ENCODE results near the gene DHX58. TPM values are rescaled to one million over a fixed set of nuclear protein-coding genes. Genes with fewer than 3 reads are reported as not detected.

The DHX58 gene
- total and polyA plus RNA-seq, 2 donors (not counting 3 experiments of a cell fraction or from before 2014, with no cell fraction given), result 3.1 to 9.0 TPM

DNA sequence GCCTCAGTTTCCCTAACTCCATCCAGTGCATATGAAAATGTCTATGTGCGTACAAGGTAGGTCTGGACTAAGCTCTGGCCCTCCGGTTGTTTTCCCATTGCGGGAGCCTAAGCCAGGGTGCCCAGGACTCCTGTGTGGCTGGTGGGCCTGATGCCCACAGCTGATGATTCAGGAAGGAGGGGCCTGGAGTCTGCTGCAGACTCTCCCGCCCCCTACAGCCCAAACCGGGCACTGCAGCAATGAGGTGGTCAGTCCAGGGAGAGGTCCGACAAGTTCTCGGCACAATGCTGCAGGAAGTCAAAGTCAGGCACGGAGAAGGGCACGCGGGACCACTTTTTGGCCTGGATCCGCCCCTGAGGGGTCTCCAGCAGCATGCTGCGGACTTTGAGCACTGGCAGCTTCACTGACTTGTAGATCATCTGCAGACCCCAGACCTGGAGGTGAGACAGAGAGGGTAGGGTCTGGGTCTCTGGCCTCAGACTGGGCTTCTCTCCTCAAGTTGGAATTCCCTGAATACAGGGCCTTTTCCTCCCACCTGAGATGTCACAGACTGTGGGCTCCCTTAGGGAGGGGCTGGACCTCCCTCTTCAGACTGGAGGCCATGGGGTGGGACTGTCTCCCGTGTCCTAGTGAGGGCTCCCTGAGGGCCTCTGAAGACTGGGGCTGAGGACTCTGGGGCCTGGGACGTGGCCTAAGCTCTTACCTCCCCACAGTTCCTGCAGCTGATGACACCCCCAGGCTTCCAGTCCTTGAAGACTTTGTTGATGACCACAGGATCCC, 10.8 kb downstream of the DHX58 start:
- dilution Hi-C loops (cut with MboI; ENCODE audit: extremely low pct_ligation_motif_present, low sequenced_read_pairs), result loop anchor here (25.0 kb wide), 1 partner anchor 139 kb away; the partner anchor contains the start of gene CNP
- no peaks in the 10 kb centered on the region for H4K20me1 ChIP-seq (replicated peaks; ENCODE audit: control insufficient read depth, extremely low read depth, insufficient read depth, low read length)
- no peaks in the 10 kb centered on the region for H3K79me2 ChIP-seq (ENCODE audit: control insufficient read depth, insufficient read depth, low read length)
- TF ChIP-seq EZH2 (IDR thresholded peaks at IDR 0.05; ENCODE audit: borderline replicate concordance, low read depth, low read length, severe bottlenecking), result no peak
- TF ChIP-seq, protein P1, sequence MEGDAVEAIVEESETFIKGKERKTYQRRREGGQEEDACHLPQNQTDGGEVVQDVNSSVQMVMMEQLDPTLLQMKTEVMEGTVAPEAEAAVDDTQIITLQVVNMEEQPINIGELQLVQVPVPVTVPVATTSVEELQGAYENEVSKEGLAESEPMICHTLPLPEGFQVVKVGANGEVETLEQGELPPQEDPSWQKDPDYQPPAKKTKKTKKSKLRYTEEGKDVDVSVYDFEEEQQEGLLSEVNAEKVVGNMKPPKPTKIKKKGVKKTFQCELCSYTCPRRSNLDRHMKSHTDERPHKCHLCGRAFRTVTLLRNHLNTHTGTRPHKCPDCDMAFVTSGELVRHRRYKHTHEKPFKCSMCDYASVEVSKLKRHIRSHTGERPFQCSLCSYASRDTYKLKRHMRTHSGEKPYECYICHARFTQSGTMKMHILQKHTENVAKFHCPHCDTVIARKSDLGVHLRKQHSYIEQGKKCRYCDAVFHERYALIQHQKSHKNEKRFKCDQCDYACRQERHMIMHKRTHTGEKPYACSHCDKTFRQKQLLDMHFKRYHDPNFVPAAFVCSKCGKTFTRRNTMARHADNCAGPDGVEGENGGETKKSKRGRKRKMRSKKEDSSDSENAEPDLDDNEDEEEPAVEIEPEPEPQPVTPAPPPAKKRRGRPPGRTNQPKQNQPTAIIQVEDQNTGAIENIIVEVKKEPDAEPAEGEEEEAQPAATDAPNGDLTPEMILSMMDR (IDR thresholded peaks at IDR 0.05; ENCODE audit: extremely low read depth in 1 of 2, insufficient read depth in 1 of 2, low read depth in 1 of 2, low read length in 2 of 2), result peak; percentile 96 to 97
- TF ChIP-seq, protein P2, sequence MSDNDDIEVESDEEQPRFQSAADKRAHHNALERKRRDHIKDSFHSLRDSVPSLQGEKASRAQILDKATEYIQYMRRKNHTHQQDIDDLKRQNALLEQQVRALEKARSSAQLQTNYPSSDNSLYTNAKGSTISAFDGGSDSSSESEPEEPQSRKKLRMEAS (IDR thresholded peaks at IDR 0.05; ENCODE audit: insufficient read depth, insufficient read length), result no peak
- TF ChIP-seq JUN (IDR thresholded peaks at IDR 0.05; ENCODE audit: borderline replicate concordance, insufficient read depth, insufficient read length, low read depth), result no peak
- CTCF ChIA-PET, result interaction anchor here (0.6 to 2.8 kb wide), 35 partner anchors 9 to 260 kb away, joined by 3 to 41 read pairs (median 7); partner anchors contain the start of genes CNP, DHX58, DNAJC7 and KAT2A
- DNase-seq (ENCODE audit: low read depth, low spot score), result peak; percentile 78
- H3K36me3 ChIP-seq (ENCODE audit: control insufficient read depth in 2 of 2, extremely low read depth in 1 of 2, insufficient read depth in 2 of 2, low read length in 2 of 2), result no peaks in the 10 kb centered on the region
- H3K27me3 ChIP-seq (ENCODE audit: control insufficient read depth in 2 of 2, insufficient read depth in 2 of 2, low read length in 2 of 2), result peaks cover 14 to 15% of the 10 kb centered on the region in 2 experiments
- peaks cover 5% of the 10 kb centered on the region for H3K4me1 ChIP-seq (ENCODE audit: control insufficient read depth, extremely low read depth, insufficient read depth, low read length)
- no peak overlapping the region for H3K4me2 ChIP-seq (ENCODE audit: insufficient read depth, low read length)
- peak; percentile 96 for FAIRE-seq
- H3K9ac ChIP-seq (replicated peaks; ENCODE audit: extremely low read depth, insufficient read depth, low read length), result no peak overlapping the region
- intact Hi-C loops (cut with micrococcal nuclease), result loop anchor here (1.0 to 2.0 kb wide), 4 partner anchors 34 to 138 kb away; partner anchors contain the start of gene DNAJC7
- H3K9me1 ChIP-seq (replicated peaks; ENCODE audit: control insufficient read depth, extremely low read depth, insufficient read depth, low read length), result no peaks in the 10 kb centered on the region
- BruUV-seq (replicated peaks), result no TSS peak
- POLR2A ChIA-PET, result no interaction called here
- peak overlapping the region; percentile 91 for H2AFZ ChIP-seq (ENCODE audit: low read depth, low read length)
- no peak overlapping the region for H3K4me3 ChIP-seq (replicated peaks in 1 of 3; ENCODE audit: insufficient read depth in 1 of 3, low read depth in 1 of 3, low read length in 3 of 3)
- H3K9me3 ChIP-seq (replicated peaks; ENCODE audit: control insufficient read depth, insufficient read depth, low read length), result no peaks in the 10 kb centered on the region
- H3K27ac ChIP-seq (ENCODE audit: insufficient read depth, low read depth, low read length), result no peak overlapping the region

All from endothelial cell of umbilical vein (primary cell).